H1 (cell line): ENCODE measurements around the gene GPD1L. TPM values are rescaled to one million over a fixed set of nuclear protein-coding genes. Genes with fewer than 3 reads are reported as not detected.

Experiments used
- CTCF ChIA-PET: fragments of 300-600 bp; sonication (Branson Sonifier 250); formaldehyde crosslinking; loops from one replicate; lab custom pipeline; 2021; ENCODE audit not compliant: partially characterized antibody; lab: Charles Lee
- POLR2A ChIA-PET: fragments of 300-600 bp; sonication (Branson Sonifier 250); formaldehyde crosslinking; loops from one replicate; lab custom pipeline; 2021; ENCODE audit warnings: inconsistent platforms; ENCODE audit not compliant: partially characterized antibody; lab: Charles Lee
- DNase-seq, 2 experiments: peaks; one replicate each; pipeline versions ENCODE4 v3.0.0 to v3.0.0-alpha.2; 2010 to 2022; ENCODE audit warnings: low spot score in 2 of 2, low read depth in 1 of 2, mixed read lengths in 1 of 2
- FAIRE-seq: peaks from 2 replicates; lab custom pipeline; 2011; peaks lifted over from hg19 to GRCh38; lab: Jason Lieb, UNC
- H2AFZ ChIP-seq: 2 replicates; pipeline ENCODE4 v1.8.1; 2012; ENCODE audit warnings: low read length, inconsistent platforms
- H2AK5ac ChIP-seq: 2 replicates; pipeline ENCODE4 v1.6.1; 2013; ENCODE audit warnings: low read depth, low read length
- H2BK120ac ChIP-seq: replicated peaks from 2 replicates; pipeline ENCODE3; 2013; ENCODE audit warnings: low read depth, low read length, inconsistent platforms
- H2BK12ac ChIP-seq: 2 replicates; pipeline ENCODE4 v1.6.1; 2013; ENCODE audit warnings: low read depth, low read length
- H2BK15ac ChIP-seq: 2 replicates; pipeline ENCODE4 v1.6.1; 2013; ENCODE audit warnings: low read length
- H2BK20ac ChIP-seq: 2 replicates; pipeline ENCODE4 v1.6.1; 2013; ENCODE audit warnings: low read length
- H2BK5ac ChIP-seq: 2 replicates; pipeline ENCODE4 v1.6.1; 2013; ENCODE audit warnings: low read depth, low read length
- H3K14ac ChIP-seq: 2 replicates; pipeline ENCODE4 v1.6.1; 2013; ENCODE audit warnings: inconsistent platforms; ENCODE audit not compliant: insufficient read length
- H3K18ac ChIP-seq: 2 replicates; pipeline ENCODE4 v1.6.1; 2013; ENCODE audit warnings: low read length; ENCODE audit errors: extremely low read depth
- H3K23ac ChIP-seq: 2 replicates; pipeline ENCODE4 v1.6.1; 2013; ENCODE audit warnings: inconsistent platforms; ENCODE audit not compliant: insufficient read length
- H3K23me2 ChIP-seq: 2 replicates; pipeline ENCODE4 v1.6.1; 2013; ENCODE audit warnings: low read depth, low read length
- H3K27ac ChIP-seq: 2 replicates; pipeline ENCODE4 v1.6.1; 2011; ENCODE audit warnings: low read depth, low read length, inconsistent platforms
- H3K27me3 ChIP-seq, 4 experiments: replicated peaks in 1 of 4; 1 replicate in 1 of 4; 2 replicates in 3 of 4; pipeline versions ENCODE4 v1.6.1 to v1.8.1; 2011 to 2013; ENCODE audit warnings: low read length in 3 of 4, mild to moderate bottlenecking in 3 of 4, inconsistent platforms in 2 of 4, mixed read lengths in 2 of 4, moderate library complexity in 1 of 4; ENCODE audit not compliant: control insufficient read depth in 3 of 4, insufficient read depth in 3 of 4; ENCODE audit errors: extremely low read depth in 1 of 4
- H3K36me3 ChIP-seq, 4 experiments: 2 replicates each; pipeline versions ENCODE4 v1.6.1 to v1.8.1; 2011 to 2013; ENCODE audit warnings: mild to moderate bottlenecking in 4 of 4, low read length in 3 of 4, moderate library complexity in 2 of 4, control low read depth in 1 of 4, inconsistent platforms in 1 of 4; ENCODE audit not compliant: insufficient read depth in 4 of 4, control insufficient read depth in 2 of 4
- H3K4ac ChIP-seq: replicated peaks from 2 replicates; pipeline ENCODE3; 2013; ENCODE audit warnings: low read length, low read depth, mixed read lengths, inconsistent platforms; ENCODE audit not compliant: insufficient read length
- H3K4me1 ChIP-seq, 4 experiments: replicated peaks in 1 of 4; 1 replicate in 1 of 4; 2 replicates in 3 of 4; pipeline versions ENCODE4 v1.6.1 to v1.8.1; 2011 to 2013; ENCODE audit warnings: low read length in 3 of 4, inconsistent platforms in 2 of 4, mixed read lengths in 1 of 4; ENCODE audit not compliant: insufficient read depth in 4 of 4, control insufficient read depth in 3 of 4
- H3K4me2 ChIP-seq, 2 experiments: 2 replicates each; pipeline versions ENCODE4 v1.6.1 to v1.8.1; 2011 to 2013; ENCODE audit warnings: low read depth in 2 of 2, low read length in 2 of 2, control low read depth in 1 of 2, inconsistent platforms in 1 of 2, mild to moderate bottlenecking in 1 of 2; ENCODE audit not compliant: insufficient read depth in 1 of 2
- H3K4me3 ChIP-seq, 4 experiments: fragments of 200-600, 300-600 bp in 1 of 4; sonication (generic), shearing (Covaris generic), sonication (Bioruptor Twin) in 1 of 4; 2 replicates each; pipeline versions ENCODE4 v1.5.1 to v1.8.1; 2011 to 2016; ENCODE audit warnings: low read length in 4 of 4, low read depth in 3 of 4, control low read depth in 2 of 4, inconsistent platforms in 2 of 4, mild to moderate bottlenecking in 2 of 4, mixed read lengths in 1 of 4, moderate library complexity in 1 of 4; ENCODE audit not compliant: insufficient read depth in 2 of 4; ENCODE audit errors: extremely low read depth in 1 of 4
- H3K56ac ChIP-seq: replicated peaks from 2 replicates; pipeline ENCODE3; 2013; ENCODE audit warnings: low read depth, mild to moderate bottlenecking, mixed read lengths, low read length, inconsistent platforms; ENCODE audit not compliant: insufficient read length
- H3K79me1 ChIP-seq: 2 replicates; pipeline ENCODE4 v1.6.1; 2013; ENCODE audit warnings: low read depth, low read length, control low read depth
- H3K79me2 ChIP-seq, 2 experiments: 2 replicates each; pipeline versions ENCODE4 v1.6.1 to v1.8.1; 2012 to 2013; ENCODE audit warnings: low read length in 2 of 2, mild to moderate bottlenecking in 2 of 2, inconsistent platforms in 1 of 2; ENCODE audit not compliant: insufficient read depth in 2 of 2, control insufficient read depth in 1 of 2
- H3K9ac ChIP-seq, 4 experiments: replicated peaks in 1 of 4; 1 replicate in 1 of 4; 2 replicates in 3 of 4; pipeline versions ENCODE4 v1.6.1 to v1.8.1; 2011 to 2013; ENCODE audit warnings: low read depth in 3 of 4, low read length in 3 of 4, control low read depth in 2 of 4, mild to moderate bottlenecking in 2 of 4, moderate library complexity in 2 of 4, inconsistent platforms in 1 of 4; ENCODE audit errors: extremely low read depth in 1 of 4
- H3K9me3 ChIP-seq, 2 experiments: 2 replicates each; pipeline versions ENCODE4 v1.6.1 to v1.8.1; 2012 to 2013; ENCODE audit warnings: mild to moderate bottlenecking in 2 of 2, moderate library complexity in 2 of 2, control low read depth in 1 of 2, inconsistent platforms in 1 of 2, low read depth in 1 of 2, low read length in 1 of 2, mixed read lengths in 1 of 2; ENCODE audit not compliant: insufficient read depth in 2 of 2
- H4K20me1 ChIP-seq, 2 experiments: replicated peaks in 1 of 2; 2 replicates each; pipeline versions ENCODE3 to v1.8.1; 2011 to 2013; ENCODE audit warnings: inconsistent platforms in 2 of 2, low read length in 2 of 2, mild to moderate bottlenecking in 1 of 2; ENCODE audit not compliant: insufficient read depth in 2 of 2, control insufficient read depth in 1 of 2
- H4K5ac ChIP-seq: 2 replicates; pipeline ENCODE4 v1.6.1; 2013; ENCODE audit warnings: low read length, low read depth, mixed read lengths, inconsistent platforms; ENCODE audit not compliant: insufficient read length
- H4K8ac ChIP-seq: 2 replicates; pipeline ENCODE4 v1.8.0; 2013; ENCODE audit warnings: mild to moderate bottlenecking, moderate library complexity, low read length, inconsistent platforms; ENCODE audit not compliant: insufficient read depth; ENCODE audit errors: extremely low read depth
- H4K91ac ChIP-seq: replicated peaks from 2 replicates; pipeline ENCODE3; 2013; ENCODE audit warnings: low read length, mixed read lengths, inconsistent platforms; ENCODE audit not compliant: insufficient read length
- CHD1 ChIP-seq: IDR thresholded peaks from 2 replicates; pipeline ENCODE4 v1.6.1; 2012; ENCODE audit warnings: low read depth, low read length, improper control_type of control experiment
- FOSL1 ChIP-seq: IDR thresholded peaks from 2 replicates; pipeline ENCODE4 v1.6.1; 2011; ENCODE audit warnings: mild to moderate bottlenecking, low read depth, low read length, moderate library complexity; ENCODE audit not compliant: insufficient read depth
- KDM4A ChIP-seq: IDR thresholded peaks from one replicate; pipeline ENCODE4 v1.7.1; 2012; ENCODE audit warnings: low read depth, mild to moderate bottlenecking, moderate library complexity, low read length, inconsistent platforms; ENCODE audit not compliant: severe bottlenecking
- NRF1 ChIP-seq: IDR thresholded peaks from 2 replicates; pipeline ENCODE4 v1.6.1; 2011; ENCODE audit warnings: mild to moderate bottlenecking, low read depth, low read length, improper control_type of control experiment
- SIRT6 ChIP-seq: IDR thresholded peaks from one replicate; pipeline ENCODE4 v1.7.1; 2012; ENCODE audit warnings: low read length, inconsistent platforms
- SIX5 ChIP-seq: IDR thresholded peaks from 2 replicates; pipeline ENCODE4 v1.6.1; 2011; ENCODE audit warnings: mild to moderate bottlenecking, low read depth, low read length
- WGBS, 2 experiments: shearing (Covaris generic) in 1 of 2; methylation state at CpG; one replicate each; pipeline versions ENCODE4 v1.1.6 to v1.1.7; 2013 to 2015; ENCODE audit warnings: low lambda C conversion rate in 2 of 2, mixed read lengths in 2 of 2, inconsistent platforms in 1 of 2, low coverage in 1 of 2, missing lambda C conversion rate in 1 of 2; ENCODE audit not compliant: insufficient replicate concordance in 2 of 2, insufficient coverage in 1 of 2, insufficient read length in 1 of 2; ENCODE audit errors: extremely low coverage in 1 of 2, missing lambda C conversion rate in 1 of 2; 5-methylcytosine and 5-hydroxymethylcytosine counted together
- polyA plus RNA-seq, 7 experiments: library from polyadenylated mRNA; depleted of rRNA in 3 of 7; stranded (reverse) in 5 of 7; unstranded in 2 of 7; fragments of >200 nt in 5 of 7; fragments of 200-250 nt in 2 of 7; gene quantifications; 1 replicate in 5 of 7; 2 replicates in 1 of 7; 4 replicates in 1 of 7; pipeline versions ENCODE4 v1.2.1 to v1.2.3, GENCODE V29; 2011 to 2013; ENCODE audit warnings: missing spikeins in 2 of 7, mixed read lengths in 2 of 7
- total RNA-seq: library from RNA; stranded (reverse); fragmentation: NEBNext Ultra II Directional; extraction: Animal tissue kit (Norgen Biotek cat#: 25700); gene quantifications from 2 replicates; pipeline ENCODE4 v1.2.1, GENCODE V29; 2021

Gene GPD1L
- total and polyA plus RNA-seq, 2 of the 8 experiments (the other 6 are each of a cell fraction or from before 2014, with no cell fraction given) = 2.4 to 8.4 TPM

DNA sequence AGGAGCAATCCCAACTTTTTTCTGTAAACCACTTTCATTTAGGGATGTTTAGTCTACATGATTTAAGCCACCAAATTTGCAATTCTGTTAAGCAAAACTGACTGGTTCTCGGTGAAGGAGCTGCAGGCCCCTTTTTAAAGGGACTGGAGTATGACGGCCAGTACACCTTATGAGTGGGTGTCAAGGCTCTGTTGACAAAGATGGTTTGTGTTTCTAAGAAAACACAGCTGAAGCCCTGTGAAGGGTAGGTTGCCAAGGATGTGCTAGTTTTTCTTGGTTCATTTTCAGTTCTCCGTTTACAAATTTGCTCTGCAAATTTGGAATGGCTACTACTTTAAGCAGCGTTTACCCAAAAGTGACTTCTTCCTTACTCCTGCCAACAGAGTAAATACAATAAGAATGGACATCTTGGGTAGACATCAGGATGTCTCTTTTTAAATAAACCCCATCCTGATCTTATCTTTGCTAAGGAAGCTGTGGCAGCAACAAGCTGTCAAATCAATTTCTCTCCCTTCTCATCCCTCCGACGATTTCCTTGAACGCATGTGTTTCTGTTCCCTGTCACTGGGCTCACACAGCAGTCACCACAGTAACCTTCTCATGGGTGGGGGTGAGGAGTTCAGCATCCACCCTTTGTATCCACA is 73.8 kb downstream of the GPD1L start:
- no peak overlapping the region for H2AK5ac ChIP-seq
- DNase-seq (no peak), FAIRE-seq (no peak)
- no peak overlapping the region for H3K27ac ChIP-seq
- H3K4me2 ChIP-seq = no peak overlapping the region
- TF ChIP-seq FOSL1 (no peak), SIX5 (no peak), NRF1 (no peak), KDM4A (no peak), SIRT6 (no peak), CHD1 (no peak)
- H3K23me2 ChIP-seq = no peaks in the 10 kb centered on the region
- H3K4me3 ChIP-seq = no peak overlapping the region
- H3K36me3 ChIP-seq = no peaks in the 10 kb centered on the region
- H3K4ac ChIP-seq = no peak overlapping the region
- no peak overlapping the region for H3K18ac ChIP-seq
- no peak overlapping the region for H2AFZ ChIP-seq
- no peak overlapping the region for H4K5ac ChIP-seq
- H4K8ac ChIP-seq = no peak overlapping the region
- no peak overlapping the region for H3K14ac ChIP-seq
- H3K4me1 ChIP-seq = peaks cover 0 to 3% (median 0%) of the 10 kb centered on the region in 4 experiments; a peak in 1 of 7 replicates
- no peaks in the 10 kb centered on the region for H3K9me3 ChIP-seq
- no peak overlapping the region for H3K9ac ChIP-seq
- no peak overlapping the region for H3K23ac ChIP-seq
- H2BK12ac ChIP-seq = no peak overlapping the region
- no peaks in the 10 kb centered on the region for H3K79me1 ChIP-seq
- no peak overlapping the region for H2BK120ac ChIP-seq
- H4K91ac ChIP-seq = no peak overlapping the region
- POLR2A ChIA-PET = no interaction called here
- no peak overlapping the region for H3K56ac ChIP-seq
- no peaks in the 10 kb centered on the region for H3K27me3 ChIP-seq
- H2BK15ac ChIP-seq = no peak overlapping the region
- WGBS, 2 experiments = 93% methylated on average over 7 of the region's 7 CpGs; no CpG with 5 or more reads in 1 of the 2 experiments
- H2BK20ac ChIP-seq = no peak overlapping the region
- no peak overlapping the region for H2BK5ac ChIP-seq
- H3K79me2 ChIP-seq = no peaks in the 10 kb centered on the region
- CTCF ChIA-PET = interaction anchor here (0.7 to 6.2 kb wide), 8 partner anchors 14 to 476 kb away, joined by 3 to 97 read pairs (median 4); no protein-coding TSS in a partner anchor
- H4K20me1 ChIP-seq = no peaks in the 10 kb centered on the region
